ENCODE results near the gene S100A5. TPM values are rescaled to one million over a fixed set of nuclear protein-coding genes. Genes with fewer than 3 reads are reported as not detected.
A peak's percentile ranks its signal among the peaks of the same experiment; 100 is the strongest.

Gene S100A5
- total and polyA plus RNA-seq, 5 donors from 2014 or later = 1.2 to 3.0 (median 1.8) TPM

DNA sequence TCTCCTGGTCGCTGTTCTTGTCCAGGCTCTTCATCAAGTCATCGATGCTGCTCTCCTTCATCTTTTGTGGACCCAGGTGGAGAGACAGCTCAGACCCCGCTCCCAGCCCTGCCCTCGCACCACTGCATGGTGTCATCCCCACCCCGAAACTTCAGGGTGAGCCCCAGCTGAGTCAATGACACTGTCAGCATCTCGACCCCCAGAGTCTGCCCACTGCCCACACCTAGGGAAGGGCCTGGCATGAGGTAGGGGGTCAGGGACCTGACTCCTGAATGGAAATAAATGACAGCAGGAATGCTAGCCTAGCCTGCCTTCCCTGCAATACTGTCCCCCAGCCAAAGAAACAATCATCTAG lies 3.4 kb downstream of the S100A5 start:
- Mint-ChIP-seq H3K36me3 (peaks cover 16% of the 10 kb centered on the region), H3K27me3 (peaks cover 4% of the 10 kb centered on the region), H3K4me3 (peak overlapping the region; percentile 65 to 96 (median 82)), H3K4me1 (peaks cover 19 to 92% (median 69%) of the 10 kb centered on the region in 4 donors), H3K9me3 (no peaks in the 10 kb centered on the region), H3K27ac (peak overlapping the region in 2 of 3 donors; percentile 97)
- Histone ChIP-seq H3K4me3 (ENCODE audit: low read depth, low read length) (no peak overlapping the region), H3K4me1 (ENCODE audit: control insufficient read depth, insufficient read depth, low read length, poor library complexity, severe bottlenecking) (peaks cover 75% of the 10 kb centered on the region), H3K9me3 (ENCODE audit: control insufficient read depth in 2 of 2, low read length in 2 of 2) (no peaks in the 10 kb centered on the region), H3K36me3 (ENCODE audit: control insufficient read depth, insufficient read depth, low read length) (peaks cover 6% of the 10 kb centered on the region), H3K27ac (ENCODE audit: insufficient read depth, low read length, poor library complexity, severe bottlenecking) (peak overlapping the region; percentile 96), H3K27me3 (ENCODE audit: control insufficient read depth, insufficient read depth, low read length) (no peaks in the 10 kb centered on the region)
- DNase-seq (no peak), ATAC-seq (ENCODE audit: low read depth in 2 of 2) (no peak)

DNA sequence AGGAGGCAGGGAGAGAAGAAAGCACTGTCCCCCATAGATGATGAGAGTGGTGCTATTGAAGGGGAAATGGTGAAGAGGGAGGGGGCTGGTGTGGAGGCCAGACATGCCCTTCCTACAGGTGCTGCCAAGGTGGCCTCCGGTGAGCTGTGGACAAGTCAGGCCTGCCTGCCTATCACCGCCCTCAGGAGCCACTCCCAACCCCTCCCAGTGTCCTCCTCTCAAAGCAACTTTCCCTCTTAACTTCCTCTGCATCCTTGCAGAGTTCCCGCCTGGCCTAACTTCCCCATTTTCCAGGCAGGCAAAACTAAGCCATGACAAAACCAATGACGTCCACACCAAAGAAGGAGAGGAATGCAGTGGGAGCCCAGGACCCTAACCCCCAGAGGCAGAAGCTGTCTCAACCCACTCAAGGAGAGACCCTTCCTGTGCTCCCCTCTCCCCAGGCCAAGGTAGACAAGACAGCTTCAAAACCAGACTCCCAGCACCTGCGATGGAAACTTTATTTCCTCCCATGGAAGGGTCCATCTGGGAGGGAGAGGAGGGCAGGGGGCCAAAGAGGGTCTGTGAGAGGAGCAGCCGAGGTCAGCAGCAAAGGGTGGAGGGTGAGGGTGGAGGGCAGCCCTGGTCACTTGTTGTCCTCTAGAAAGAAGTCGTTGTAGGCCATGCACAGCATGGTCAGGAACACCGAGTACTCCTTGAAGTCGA lies 3.9 kb downstream of the S100A5 start:
- peak overlapping the region; percentile 93 to 99 (median 96) for H3K4me3 Mint-ChIP-seq

DNA sequence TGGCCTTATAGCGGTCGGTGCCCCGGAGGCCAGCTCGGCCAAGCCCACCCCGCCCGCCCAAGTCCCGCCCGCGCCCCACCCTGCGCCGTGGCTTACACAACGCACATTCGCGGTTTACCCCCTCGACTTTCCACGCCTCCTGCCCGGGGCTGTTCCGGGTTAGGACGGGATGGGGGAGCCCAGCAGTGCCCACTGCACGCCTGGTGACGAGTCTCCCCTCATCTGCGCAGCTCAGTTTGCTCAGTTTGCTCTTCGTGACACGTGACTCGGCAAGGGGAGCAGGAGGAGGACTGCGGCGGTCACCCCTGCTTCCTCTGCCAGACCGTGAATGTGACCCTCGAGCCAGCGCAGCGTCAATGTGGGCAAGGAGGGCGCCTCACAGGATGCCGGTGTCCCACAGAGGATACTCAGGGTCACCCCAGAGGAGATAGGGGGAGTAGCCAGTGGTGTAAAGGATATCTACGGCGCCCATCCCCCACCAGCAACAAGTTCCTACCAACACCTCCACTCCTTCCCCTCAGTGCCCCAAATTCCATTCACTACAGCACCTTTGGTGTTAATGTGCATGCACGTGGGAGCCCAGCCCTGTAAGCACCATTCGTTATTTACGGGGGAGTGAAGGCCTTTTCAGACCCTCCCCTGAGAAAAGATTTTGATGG lies 4.6 kb downstream of the S100A5 start:
- H3K27ac Mint-ChIP-seq = peak overlapping the region; percentile 97 to 98 (median 97)
- H3K4me3 Mint-ChIP-seq = peak overlapping the region; percentile 93 to 99 (median 96)
- H3K9me3 Mint-ChIP-seq = no peaks in the 10 kb centered on the region
- peak; percentile 82 to 92 (median 83) for DNase-seq
- no peaks in the 10 kb centered on the region for H3K27me3 ChIP-seq (ENCODE audit: control insufficient read depth, insufficient read depth, low read length)
- peaks cover 16% of the 10 kb centered on the region for H3K36me3 Mint-ChIP-seq
- H3K27me3 Mint-ChIP-seq = peaks cover 4% of the 10 kb centered on the region
- peaks cover 74% of the 10 kb centered on the region for H3K4me1 ChIP-seq (ENCODE audit: control insufficient read depth, insufficient read depth, low read length, poor library complexity, severe bottlenecking)
- no peaks in the 10 kb centered on the region for H3K9me3 ChIP-seq (ENCODE audit: control insufficient read depth in 2 of 2, low read length in 2 of 2)
- H3K27ac ChIP-seq (ENCODE audit: insufficient read depth, low read length, poor library complexity, severe bottlenecking) = peak overlapping the region; percentile 96
- ATAC-seq (ENCODE audit: low read depth in 2 of 2) = peak; percentile 72 to 73
- peak overlapping the region; percentile 90 for H3K4me3 ChIP-seq (ENCODE audit: low read depth, low read length)
- peaks cover 23 to 92% (median 69%) of the 10 kb centered on the region in 4 donors for H3K4me1 Mint-ChIP-seq
- H3K36me3 ChIP-seq (ENCODE audit: control insufficient read depth, insufficient read depth, low read length) = peaks cover 6% of the 10 kb centered on the region

More for the DNA sequence above, 3.9 kb downstream of the S100A5 start:
- ATAC-seq (ENCODE audit: low read depth in 2 of 2) (no peak), DNase-seq (no peak)
- H3K9me3 Mint-ChIP-seq = no peaks in the 10 kb centered on the region
- H3K27ac Mint-ChIP-seq = peak overlapping the region; percentile 97 to 98 (median 97)
- H3K36me3 Mint-ChIP-seq = peaks cover 16% of the 10 kb centered on the region
- peaks cover 4% of the 10 kb centered on the region for H3K27me3 Mint-ChIP-seq
- Histone ChIP-seq H3K4me1 (ENCODE audit: control insufficient read depth, insufficient read depth, low read length, poor library complexity, severe bottlenecking) (peaks cover 75% of the 10 kb centered on the region), H3K4me3 (ENCODE audit: low read depth, low read length) (peak overlapping the region; percentile 90), H3K36me3 (ENCODE audit: control insufficient read depth, insufficient read depth, low read length) (peaks cover 6% of the 10 kb centered on the region), H3K27me3 (ENCODE audit: control insufficient read depth, insufficient read depth, low read length) (no peaks in the 10 kb centered on the region), H3K9me3 (ENCODE audit: control insufficient read depth in 2 of 2, low read length in 2 of 2) (no peaks in the 10 kb centered on the region), H3K27ac (ENCODE audit: insufficient read depth, low read length, poor library complexity, severe bottlenecking) (peak overlapping the region; percentile 96)
- H3K4me1 Mint-ChIP-seq = peaks cover 23 to 92% (median 70%) of the 10 kb centered on the region in 4 donors

DNA sequence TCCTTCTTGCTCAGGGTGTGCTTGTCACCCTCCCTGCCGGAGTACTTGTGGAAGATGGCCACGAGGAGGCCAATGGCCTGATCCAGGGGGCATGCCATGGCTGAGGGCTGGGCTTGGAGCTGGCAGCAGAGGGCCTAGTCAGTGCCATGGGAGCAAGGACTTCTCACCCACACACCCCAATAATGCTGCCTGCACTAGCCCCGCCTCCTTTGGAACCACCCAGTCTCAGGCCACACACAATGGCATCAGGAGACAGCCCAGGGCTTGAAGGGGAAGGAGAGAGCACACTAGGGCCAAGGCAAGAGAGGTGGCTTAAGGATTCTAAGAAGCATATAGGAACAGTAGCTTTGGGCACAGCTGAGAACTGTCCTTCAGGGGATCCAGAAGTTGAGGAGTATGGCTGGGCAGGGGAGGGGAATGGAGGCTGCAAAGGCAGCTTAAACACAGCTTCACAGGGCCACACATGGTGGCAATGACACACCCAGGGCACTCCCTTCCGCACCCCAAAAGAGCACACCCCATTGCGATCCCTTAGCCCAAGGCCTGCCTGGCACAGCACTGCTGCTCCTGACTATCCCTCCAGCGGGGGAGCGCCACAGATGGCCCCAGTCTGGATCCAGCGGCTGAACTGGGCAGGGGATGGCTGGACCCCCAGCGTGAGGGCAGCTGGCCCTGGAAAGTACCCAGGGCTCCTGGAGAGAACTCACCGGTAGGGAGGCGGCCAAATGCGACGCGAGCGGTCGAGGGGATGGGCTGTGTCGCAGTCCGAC lies 5.3 kb downstream of the S100A5 start, which contains the start of gene S100A6:
Gene S100A6, minus strand, starts transcription at position 750 of the 770 bp plus-strand sequence. Its CDS starts 652 bp downstream, at position 98.
- Histone ChIP-seq H3K36me3 (ENCODE audit: control insufficient read depth, insufficient read depth, low read length) (peaks cover 6% of the 10 kb centered on the region), H3K27me3 (ENCODE audit: control insufficient read depth, insufficient read depth, low read length) (no peaks in the 10 kb centered on the region), H3K4me1 (ENCODE audit: control insufficient read depth, insufficient read depth, low read length, poor library complexity, severe bottlenecking) (peaks cover 66% of the 10 kb centered on the region), H3K4me3 (ENCODE audit: low read depth, low read length) (peak within 1 kb of the TSS; percentile 90), H3K27ac (ENCODE audit: insufficient read depth, low read length, poor library complexity, severe bottlenecking) (peak within 1 kb of the TSS; percentile 96), H3K9me3 (ENCODE audit: control insufficient read depth in 2 of 2, low read length in 2 of 2) (no peaks in the 10 kb centered on the region)
- no peaks in the 10 kb centered on the region for H3K9me3 Mint-ChIP-seq
- peaks cover 13% of the 10 kb centered on the region for H3K36me3 Mint-ChIP-seq
- peaks cover 4% of the 10 kb centered on the region for H3K27me3 Mint-ChIP-seq
- H3K27ac Mint-ChIP-seq = peak within 1 kb of the TSS; percentile 97 to 98 (median 97)
- peak in 2 of 3 donors; percentile 51 to 83 for DNase-seq
- peaks cover 23 to 89% (median 68%) of the 10 kb centered on the region in 4 donors for H3K4me1 Mint-ChIP-seq
- peak; percentile 44 to 54 for ATAC-seq (ENCODE audit: low read depth in 2 of 2)
- H3K4me3 Mint-ChIP-seq = peak within 1 kb of the TSS; percentile 93 to 99 (median 96)

DNA sequence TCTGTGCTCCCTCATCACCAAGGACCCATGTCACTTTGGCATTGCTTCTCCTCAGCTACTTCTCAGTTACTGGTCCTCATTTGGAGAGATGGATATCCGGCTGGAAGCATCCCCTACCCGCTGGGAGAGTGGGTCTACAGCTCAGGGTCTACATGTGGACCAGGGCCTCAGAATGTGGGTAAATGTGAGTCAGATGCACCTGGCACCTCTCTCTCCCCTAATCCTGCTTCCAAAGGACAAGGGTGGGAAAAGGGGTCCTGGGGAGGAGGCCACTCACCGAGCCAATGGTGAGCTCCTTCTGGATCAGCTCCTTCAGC lies 5.9 kb downstream of the S100A5 start:
- Mint-ChIP-seq H3K36me3 (peaks cover 9% of the 10 kb centered on the region), H3K4me1 (peaks cover 23 to 85% (median 63%) of the 10 kb centered on the region in 4 donors), H3K4me3 (peak overlapping the region; percentile 93 to 99 (median 96)), H3K9me3 (no peaks in the 10 kb centered on the region), H3K27me3 (peaks cover 4% of the 10 kb centered on the region), H3K27ac (peak overlapping the region; percentile 96 to 97 (median 97))
- Histone ChIP-seq H3K4me3 (ENCODE audit: low read depth, low read length) (peak overlapping the region; percentile 90), H3K27me3 (ENCODE audit: control insufficient read depth, insufficient read depth, low read length) (no peaks in the 10 kb centered on the region), H3K36me3 (ENCODE audit: control insufficient read depth, insufficient read depth, low read length) (peaks cover 6% of the 10 kb centered on the region), H3K27ac (ENCODE audit: insufficient read depth, low read length, poor library complexity, severe bottlenecking) (peak overlapping the region; percentile 96), H3K9me3 (ENCODE audit: control insufficient read depth in 2 of 2, low read length in 2 of 2) (no peaks in the 10 kb centered on the region), H3K4me1 (ENCODE audit: control insufficient read depth, insufficient read depth, low read length, poor library complexity, severe bottlenecking) (peaks cover 61% of the 10 kb centered on the region)
- ATAC-seq (ENCODE audit: low read depth in 2 of 2) (no peak), DNase-seq (no peak)

DNA sequence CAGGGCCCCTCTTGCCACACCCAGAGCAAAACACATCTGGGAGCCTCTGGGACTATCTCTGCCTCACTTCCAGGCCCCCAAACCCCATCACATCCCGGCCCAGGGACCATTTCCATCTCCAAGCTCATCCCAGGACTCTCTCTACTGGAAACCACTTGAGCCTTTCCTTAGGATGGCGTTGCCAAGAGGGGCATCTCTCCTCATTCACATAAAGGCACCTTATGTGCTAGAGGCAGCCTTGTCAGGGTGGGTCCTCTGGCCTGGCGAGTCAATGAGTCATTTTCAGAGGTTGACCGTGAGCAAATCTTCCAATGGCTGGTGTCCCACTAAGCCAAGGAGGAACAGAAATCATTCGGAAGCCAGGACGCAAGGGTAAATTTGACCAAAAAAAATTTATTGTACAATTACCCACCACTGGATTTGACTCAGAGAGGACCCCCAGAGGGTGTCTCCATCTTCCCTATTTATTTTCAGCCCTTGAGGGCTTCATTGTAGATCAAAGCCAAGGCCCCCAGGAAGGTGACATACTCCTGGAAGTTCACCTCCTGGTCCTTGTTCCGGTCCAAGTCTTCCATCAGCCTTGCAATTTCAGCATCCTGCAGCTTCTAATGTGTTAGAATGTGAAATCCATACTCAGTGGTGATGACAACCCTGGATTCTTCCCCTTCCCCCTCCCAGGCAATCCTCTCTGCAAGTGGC lies 6.4 kb downstream of the S100A5 start:
- H3K4me1 Mint-ChIP-seq = peaks cover 20 to 80% (median 58%) of the 10 kb centered on the region in 4 donors
- peak overlapping the region; percentile 93 to 99 (median 96) for H3K4me3 Mint-ChIP-seq
- H3K36me3 Mint-ChIP-seq = peaks cover 9% of the 10 kb centered on the region
- peak overlapping the region; percentile 96 to 97 (median 97) for H3K27ac Mint-ChIP-seq
- H3K9me3 ChIP-seq (ENCODE audit: control insufficient read depth in 2 of 2, low read length in 2 of 2) = no peaks in the 10 kb centered on the region
- no peaks in the 10 kb centered on the region for H3K27me3 ChIP-seq (ENCODE audit: control insufficient read depth, insufficient read depth, low read length)
- H3K9me3 Mint-ChIP-seq = no peaks in the 10 kb centered on the region
- peak overlapping the region; percentile 90 for H3K4me3 ChIP-seq (ENCODE audit: low read depth, low read length)
- H3K27ac ChIP-seq (ENCODE audit: insufficient read depth, low read length, poor library complexity, severe bottlenecking) = peak overlapping the region; percentile 96
- DNase-seq (no peak), ATAC-seq (ENCODE audit: low read depth in 2 of 2) (no peak)
- H3K27me3 Mint-ChIP-seq = peaks cover 4% of the 10 kb centered on the region
- H3K36me3 ChIP-seq (ENCODE audit: control insufficient read depth, insufficient read depth, low read length) = peaks cover 6% of the 10 kb centered on the region
- peaks cover 56% of the 10 kb centered on the region for H3K4me1 ChIP-seq (ENCODE audit: control insufficient read depth, insufficient read depth, low read length, poor library complexity, severe bottlenecking)

DNA sequence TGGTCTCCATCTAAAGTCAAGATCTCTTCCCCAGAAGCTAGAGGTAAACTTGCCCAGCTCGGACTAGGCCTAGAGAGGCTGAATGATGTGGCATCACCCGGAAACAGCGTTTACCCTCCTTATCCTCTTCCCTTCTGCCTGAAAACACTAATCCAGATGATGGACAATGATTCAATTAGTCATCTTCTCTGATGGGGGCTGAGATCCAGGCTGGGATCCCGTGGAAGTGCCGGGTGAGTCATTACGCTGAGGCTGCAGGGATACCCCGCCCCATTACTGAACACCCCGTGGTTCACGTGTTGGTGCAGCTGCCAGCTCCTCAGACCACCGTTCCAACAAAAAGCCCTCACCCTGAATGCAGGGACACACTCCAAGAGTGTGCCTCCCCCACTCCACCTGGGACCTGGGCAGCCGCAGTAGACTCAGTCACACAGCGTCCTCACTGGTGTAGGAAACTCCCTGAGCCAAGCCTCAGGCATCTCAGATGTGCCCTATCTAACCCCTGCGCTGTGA lies 7.0 kb downstream of the S100A5 start:
- peak overlapping the region; percentile 93 to 99 (median 96) for H3K4me3 Mint-ChIP-seq
- no peaks in the 10 kb centered on the region for H3K9me3 Mint-ChIP-seq
- no peaks in the 10 kb centered on the region for H3K9me3 ChIP-seq (ENCODE audit: control insufficient read depth in 2 of 2, low read length in 2 of 2)
- peaks cover 56% of the 10 kb centered on the region for H3K4me1 ChIP-seq (ENCODE audit: control insufficient read depth, insufficient read depth, low read length, poor library complexity, severe bottlenecking)
- peaks cover 6% of the 10 kb centered on the region for H3K36me3 ChIP-seq (ENCODE audit: control insufficient read depth, insufficient read depth, low read length)
- H3K27ac ChIP-seq (ENCODE audit: insufficient read depth, low read length, poor library complexity, severe bottlenecking) = peak overlapping the region; percentile 96
- ATAC-seq (ENCODE audit: low read depth in 2 of 2) = no peak
- peaks cover 4% of the 10 kb centered on the region for H3K27me3 Mint-ChIP-seq
- H3K27ac Mint-ChIP-seq = peak overlapping the region; percentile 96 to 97 (median 97)
- H3K36me3 Mint-ChIP-seq = peaks cover 9% of the 10 kb centered on the region
- DNase-seq = peak in 1 of 3 donors; percentile 36
- H3K4me1 Mint-ChIP-seq = peaks cover 19 to 77% (median 57%) of the 10 kb centered on the region in 4 donors
- peak overlapping the region; percentile 90 for H3K4me3 ChIP-seq (ENCODE audit: low read depth, low read length)
- H3K27me3 ChIP-seq (ENCODE audit: control insufficient read depth, insufficient read depth, low read length) = no peaks in the 10 kb centered on the region
